ENCODE measurements around the gene SDK1. TPM values are rescaled to one million over a fixed set of nuclear protein-coding genes. Genes with fewer than 3 reads are reported as not detected.
A peak's percentile ranks its signal among the peaks of the same experiment; 100 is the strongest.

Gene SDK1
- total RNA-seq, 4 donors from 2014 or later: 1.2 to 1.8 (median 1.5) TPM

DNA sequence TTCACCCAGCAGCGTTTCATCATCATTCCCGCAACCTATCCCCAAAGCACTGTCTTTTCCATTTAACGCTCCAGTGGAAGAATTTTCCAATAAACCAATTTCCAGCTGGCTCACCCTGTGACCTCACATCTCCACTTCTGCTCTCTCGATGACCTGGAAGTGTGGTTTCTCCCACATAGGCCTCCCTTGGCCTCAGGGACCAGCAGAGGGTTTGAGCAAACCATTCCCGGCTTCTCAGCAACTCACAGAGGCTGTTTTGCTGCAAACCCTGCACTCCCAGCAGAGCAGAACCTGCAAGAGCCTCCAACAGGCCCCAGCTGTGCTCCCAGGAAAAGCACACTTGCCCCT lies 858.1 kb downstream of the SDK1 start:
- intact Hi-C loops (cut with DNase I; ENCODE audit: low total_unique reads): no loop called here
- TF ChIP-seq, protein P1, sequence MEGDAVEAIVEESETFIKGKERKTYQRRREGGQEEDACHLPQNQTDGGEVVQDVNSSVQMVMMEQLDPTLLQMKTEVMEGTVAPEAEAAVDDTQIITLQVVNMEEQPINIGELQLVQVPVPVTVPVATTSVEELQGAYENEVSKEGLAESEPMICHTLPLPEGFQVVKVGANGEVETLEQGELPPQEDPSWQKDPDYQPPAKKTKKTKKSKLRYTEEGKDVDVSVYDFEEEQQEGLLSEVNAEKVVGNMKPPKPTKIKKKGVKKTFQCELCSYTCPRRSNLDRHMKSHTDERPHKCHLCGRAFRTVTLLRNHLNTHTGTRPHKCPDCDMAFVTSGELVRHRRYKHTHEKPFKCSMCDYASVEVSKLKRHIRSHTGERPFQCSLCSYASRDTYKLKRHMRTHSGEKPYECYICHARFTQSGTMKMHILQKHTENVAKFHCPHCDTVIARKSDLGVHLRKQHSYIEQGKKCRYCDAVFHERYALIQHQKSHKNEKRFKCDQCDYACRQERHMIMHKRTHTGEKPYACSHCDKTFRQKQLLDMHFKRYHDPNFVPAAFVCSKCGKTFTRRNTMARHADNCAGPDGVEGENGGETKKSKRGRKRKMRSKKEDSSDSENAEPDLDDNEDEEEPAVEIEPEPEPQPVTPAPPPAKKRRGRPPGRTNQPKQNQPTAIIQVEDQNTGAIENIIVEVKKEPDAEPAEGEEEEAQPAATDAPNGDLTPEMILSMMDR (IDR thresholded peaks at IDR 0.05 in 4 of 5, conservative IDR thresholded peaks at IDR 0.05 in 1 of 5): no peak
- TF ChIP-seq POLR2A (IDR thresholded peaks at IDR 0.05): no peak
- H3K9me3 ChIP-seq: no peaks in the 10 kb centered on the region
- ATAC-seq: no peak
- H3K27ac ChIP-seq: no peak overlapping the region
- H3K27me3 ChIP-seq: no peaks in the 10 kb centered on the region
- H3K4me3 ChIP-seq: no peak overlapping the region
- DNase-seq: no peak
- peaks cover 6 to 9% of the 10 kb centered on the region in 2 donors for H3K4me1 ChIP-seq
- H3K36me3 ChIP-seq: no peaks in the 10 kb centered on the region
- in situ Hi-C loops (cut with MboI; ENCODE audit: low sequenced_read_pairs in 4 of 4): no loop called here

DNA sequence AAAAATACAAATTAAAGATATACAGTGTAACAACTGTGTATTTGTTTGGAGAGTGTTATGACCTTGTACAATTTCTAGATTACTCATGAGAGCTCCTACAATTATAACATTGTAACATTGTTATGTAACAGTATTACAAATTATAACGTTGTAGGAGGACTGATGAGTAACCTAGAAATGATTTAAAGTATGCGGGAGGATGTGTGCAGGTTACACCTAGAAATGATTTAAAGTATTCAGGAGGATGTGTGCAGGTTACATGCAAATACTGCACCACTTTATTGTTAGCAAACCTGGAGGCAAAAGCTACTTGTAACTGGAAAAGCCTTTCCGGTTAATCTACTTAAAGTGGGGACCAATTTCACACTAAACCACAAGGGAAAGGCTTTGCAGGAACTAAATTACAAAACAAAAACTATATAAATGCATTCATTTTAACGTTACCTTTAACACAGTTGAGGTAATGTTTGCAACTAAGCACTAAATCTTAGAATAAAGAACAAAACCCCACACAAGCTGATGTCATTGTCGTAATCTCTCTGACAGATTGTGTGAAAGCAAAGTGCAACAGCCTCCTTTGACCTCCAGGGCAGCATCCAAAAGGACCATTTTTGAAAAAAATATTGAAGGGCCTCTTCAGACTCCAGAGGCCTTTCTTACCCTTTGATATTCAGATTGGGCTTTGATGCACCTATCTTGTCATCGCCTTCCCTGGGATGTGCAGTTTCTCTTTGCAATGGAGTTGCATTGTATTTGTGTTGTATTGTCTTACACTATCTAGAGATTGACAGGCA lies 858.9 kb downstream of the SDK1 start:
- Histone ChIP-seq H3K27me3 (no peaks in the 10 kb centered on the region), H3K9me3 (no peaks in the 10 kb centered on the region), H3K4me3 (no peak overlapping the region), H3K27ac (no peak overlapping the region), H3K36me3 (no peaks in the 10 kb centered on the region), H3K4me1 (peaks cover 6 to 9% of the 10 kb centered on the region in 2 donors)
- ATAC-seq (no peak), DNase-seq (no peak)
- intact Hi-C loops (cut with DNase I; ENCODE audit: low total_unique reads) (no loop called here), in situ Hi-C loops (cut with MboI; ENCODE audit: low sequenced_read_pairs in 4 of 4) (no loop called here)
- TF ChIP-seq POLR2A (IDR thresholded peaks at IDR 0.05): no peak
- TF ChIP-seq, protein P1 (IDR thresholded peaks at IDR 0.05 in 4 of 5, conservative IDR thresholded peaks at IDR 0.05 in 1 of 5): no peak

GRCh38 chr7:4162884-4163564 lies 862.0 kb downstream of the SDK1 start:
- in situ Hi-C loops (cut with MboI; ENCODE audit: low sequenced_read_pairs in 4 of 4) (no loop called here), intact Hi-C loops (cut with DNase I; ENCODE audit: low total_unique reads) (no loop called here)
- H3K36me3 ChIP-seq: no peaks in the 10 kb centered on the region
- H3K27me3 ChIP-seq: no peaks in the 10 kb centered on the region
- H3K9me3 ChIP-seq: no peaks in the 10 kb centered on the region
- peaks cover 6 to 9% of the 10 kb centered on the region in 2 donors for H3K4me1 ChIP-seq
- no peak overlapping the region for H3K27ac ChIP-seq
- ATAC-seq: peak in 1 of 2 donors; percentile 27
- TF ChIP-seq POLR2A (IDR thresholded peaks at IDR 0.05): no peak
- TF ChIP-seq, protein P1 (IDR thresholded peaks at IDR 0.05 in 4 of 5, conservative IDR thresholded peaks at IDR 0.05 in 1 of 5): no peak
- H3K4me3 ChIP-seq: no peak overlapping the region
- DNase-seq: no peak

DNA sequence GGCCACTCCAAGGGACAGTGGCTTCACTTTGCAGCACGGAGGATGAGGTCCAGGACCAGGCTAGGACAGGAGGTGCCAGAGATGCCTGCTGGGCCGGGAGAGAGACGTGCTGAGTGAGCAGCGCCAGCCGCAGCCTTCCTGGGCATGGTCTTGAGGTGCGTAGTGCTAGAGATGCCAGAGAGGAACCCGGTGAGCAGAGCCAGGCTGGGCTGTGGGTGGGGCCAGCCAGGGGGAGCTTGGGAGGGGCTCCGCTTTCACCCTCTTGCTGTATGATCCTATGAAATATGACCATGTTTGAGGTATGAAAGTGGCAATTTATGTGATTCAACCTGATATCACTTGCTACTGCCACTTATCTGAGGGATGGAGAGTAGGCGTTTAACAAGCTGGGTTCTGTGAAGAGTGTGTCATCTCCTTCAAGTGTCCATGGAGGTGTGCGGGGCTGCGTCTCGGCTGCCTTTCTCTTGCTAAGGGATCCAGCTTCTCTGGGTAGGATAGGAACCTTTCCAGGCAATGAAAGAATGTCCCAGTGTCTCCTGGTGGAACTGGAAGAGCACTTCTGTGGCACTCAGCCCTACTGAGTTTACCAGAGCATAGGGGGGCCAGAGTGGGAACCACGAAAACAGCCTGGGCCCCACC lies 862.6 kb downstream of the SDK1 start:
- no peak for DNase-seq

More for the DNA sequence above, 862.6 kb downstream of the SDK1 start:
- H3K4me3 ChIP-seq: no peak overlapping the region
- H3K36me3 ChIP-seq: no peaks in the 10 kb centered on the region
- in situ Hi-C loops (cut with MboI; ENCODE audit: low sequenced_read_pairs in 4 of 4): no loop called here
- peaks cover 6 to 9% of the 10 kb centered on the region in 2 donors for H3K4me1 ChIP-seq
- H3K27ac ChIP-seq: no peak overlapping the region
- no peak for ATAC-seq
- TF ChIP-seq, protein P1 (IDR thresholded peaks at IDR 0.05 in 4 of 5, conservative IDR thresholded peaks at IDR 0.05 in 1 of 5): no peak
- TF ChIP-seq POLR2A (IDR thresholded peaks at IDR 0.05): no peak
- no peaks in the 10 kb centered on the region for H3K27me3 ChIP-seq
- no peaks in the 10 kb centered on the region for H3K9me3 ChIP-seq
- intact Hi-C loops (cut with DNase I; ENCODE audit: low total_unique reads): no loop called here
